SU-DHL-6 (cell line): Measurements from ENCODE around the gene OTX1.

Experiments used
- CTCF ChIP-seq: fragments of 200-600 bp; sonication (generic); IDR thresholded peaks from one replicate; pipeline ENCODE4 v1.5.1; 2017; ENCODE audit warnings: antibody characterized with exemption, mild to moderate bottlenecking, low read length, moderate library complexity; ENCODE audit not compliant: insufficient read depth, poor library complexity, severe bottlenecking
- EZH2phosphoT487 ChIP-seq: fragments of 200-600 bp; sonication (generic), shearing (Covaris generic); conservative IDR thresholded peaks from 2 replicates; pipeline ENCODE4 v1.6.1; 2018; ENCODE audit warnings: mild to moderate bottlenecking, antibody characterized with exemption, low read length, moderate library complexity, mixed read lengths

DNA sequence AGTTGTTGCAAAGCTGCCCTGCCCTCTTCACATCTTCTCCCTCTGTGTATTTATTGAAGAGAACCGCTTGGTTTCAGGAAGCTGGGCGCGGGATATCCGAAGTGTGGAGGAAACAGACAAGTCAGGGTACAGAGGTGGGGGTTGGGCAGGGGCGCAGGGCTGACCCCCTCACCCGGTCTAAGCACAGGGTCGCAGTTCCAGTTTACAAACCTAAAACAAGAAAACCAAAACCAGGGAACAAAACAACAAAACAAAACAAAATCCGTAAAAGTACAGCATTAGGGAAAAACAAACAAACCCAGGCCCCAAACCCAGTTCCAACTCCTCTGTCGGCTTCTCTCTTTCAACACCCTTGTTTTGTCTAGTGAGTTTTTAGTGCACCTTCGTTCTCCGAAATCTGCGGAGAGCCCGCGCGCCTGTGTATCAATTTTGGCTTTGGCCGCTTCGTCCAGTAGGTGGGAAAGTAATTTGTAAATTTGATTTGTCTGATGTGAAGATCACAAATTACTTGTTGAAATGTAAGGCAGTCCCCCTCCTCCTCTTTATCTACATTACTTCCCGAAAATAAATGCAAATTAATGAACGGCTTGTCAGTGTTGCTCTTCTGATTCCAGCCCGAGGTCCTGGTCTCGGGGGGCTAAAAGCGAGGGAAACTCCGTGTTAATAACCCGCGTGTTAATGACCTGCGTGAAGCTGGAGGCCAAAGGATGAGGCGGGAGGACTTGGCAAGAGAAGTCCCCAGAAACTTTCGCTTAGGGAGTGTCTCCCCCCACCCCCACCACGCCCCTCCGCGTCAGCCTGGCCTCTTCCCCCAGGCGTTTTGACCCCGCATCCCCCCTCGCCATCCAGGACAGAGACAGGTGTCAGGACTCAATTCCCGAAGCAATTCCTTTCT is 6.9 kb downstream of the OTX1 start:
- no peak for TF ChIP-seq CTCF
- no peak for TF ChIP-seq EZH2phosphoT487
